ENCODE results near the gene CDHR5. TPM values are rescaled to one million over a fixed set of nuclear protein-coding genes. Genes with fewer than 3 reads are reported as not detected.

Gene CDHR5
- total and polyA plus RNA-seq, 3 donors from 2014 or later: 0.12 to 2.3 (median 0.63) TPM

GRCh38 chr11:587978-588380, 36.8 kb downstream of the CDHR5 start:
- 56 to 70% methylated on average over 6 of the region's 6 CpGs for WGBS, 2 donors
- H3K9me3 ChIP-seq: no peaks in the 10 kb centered on the region
- no peak for TF ChIP-seq CTCF (IDR thresholded peaks at IDR 0.05)
- TF ChIP-seq POLR2A (IDR thresholded peaks at IDR 0.05): no peak
- H3K27ac ChIP-seq: no peak overlapping the region
- no peaks in the 10 kb centered on the region for H3K4me1 ChIP-seq
- H3K27me3 ChIP-seq: no peaks in the 10 kb centered on the region
- H3K36me3 ChIP-seq (ENCODE audit: low read depth, missing control alignments): no peaks in the 10 kb centered on the region
- intact Hi-C loops (cut with DNase I; ENCODE audit: low total_unique reads): no loop called here
- DNase-seq: no peak
- no peak overlapping the region for H3K4me3 ChIP-seq

GRCh38 chr11:587546-587945, 37.2 kb downstream of the CDHR5 start:
- Histone ChIP-seq H3K27me3 (no peaks in the 10 kb centered on the region), H3K9me3 (no peaks in the 10 kb centered on the region), H3K4me1 (no peaks in the 10 kb centered on the region), H3K36me3 (ENCODE audit: low read depth, missing control alignments) (no peaks in the 10 kb centered on the region), H3K4me3 (no peak overlapping the region), H3K27ac (no peak overlapping the region)
- intact Hi-C loops (cut with DNase I; ENCODE audit: low total_unique reads): no loop called here
- DNase-seq: no peak
- TF ChIP-seq CTCF (IDR thresholded peaks at IDR 0.05) (no peak), POLR2A (IDR thresholded peaks at IDR 0.05) (no peak)
- WGBS, 2 donors: 81 to 88% methylated on average over 7 to 8 of the region's 8 CpGs

GRCh38 chr11:586376-587316, 38.1 kb downstream of the CDHR5 start:
- intact Hi-C loops (cut with DNase I; ENCODE audit: low total_unique reads): no loop called here

GRCh38 chr11:584287-584686, 40.5 kb downstream of the CDHR5 start:
- 93 to 95% methylated on average over 10 of the region's 10 CpGs for WGBS, 2 donors
- H3K27ac ChIP-seq: no peak overlapping the region
- TF ChIP-seq POLR2A (IDR thresholded peaks at IDR 0.05): no peak
- TF ChIP-seq CTCF (IDR thresholded peaks at IDR 0.05): no peak
- H3K9me3 ChIP-seq: no peaks in the 10 kb centered on the region
- no peak overlapping the region for H3K4me3 ChIP-seq
- H3K4me1 ChIP-seq: peaks cover 10% of the 10 kb centered on the region
- H3K36me3 ChIP-seq (ENCODE audit: low read depth, missing control alignments): no peaks in the 10 kb centered on the region
- intact Hi-C loops (cut with DNase I; ENCODE audit: low total_unique reads): no loop called here
- H3K27me3 ChIP-seq: no peaks in the 10 kb centered on the region
- DNase-seq: no peak

More at GRCh38 chr11:586376-587316, 38.1 kb downstream of the CDHR5 start:
- no peak for TF ChIP-seq POLR2A (IDR thresholded peaks at IDR 0.05)
- TF ChIP-seq CTCF (IDR thresholded peaks at IDR 0.05): no peak
- 87 to 90% methylated on average over 10 to 31 of the region's 32 CpGs for WGBS, 2 donors
- Histone ChIP-seq H3K4me3 (no peak overlapping the region), H3K27me3 (no peaks in the 10 kb centered on the region), H3K4me1 (no peaks in the 10 kb centered on the region), H3K27ac (no peak overlapping the region), H3K9me3 (no peaks in the 10 kb centered on the region), H3K36me3 (ENCODE audit: low read depth, missing control alignments) (no peaks in the 10 kb centered on the region)
- no peak for DNase-seq

All from testis (tissue), 3 donors.